PC-3 (cell line): ENCODE data around the gene MYRFL. TPM values are rescaled to one million over a fixed set of nuclear protein-coding genes. Genes with fewer than 3 reads are reported as not detected.

ENCODE experiments used
- ATAC-seq: fragments of 200-7000 bp; cut with Tn5 transposase; 2 replicates; pipeline ENCODE4 v1.9.1; 2020; ENCODE audit warnings: mild to moderate bottlenecking, moderate library complexity
- BruUV-seq: library from RNA; stranded (reverse); fragments of 400-500 nt; replicated peaks from 2 replicates; lab custom pipeline; 2021; lab: Mats Ljungman, UMichigan
- CTCF ChIA-PET: fragments of 300-600 bp; sonication (Branson Sonifier 250); formaldehyde crosslinking; loops from one replicate; lab custom pipeline; 2022; ENCODE audit warnings: antibody characterized with exemption; lab: Charles Lee
- POLR2A ChIA-PET: fragments of 300-600 bp; sonication (Branson Sonifier 250); formaldehyde crosslinking; loops from one replicate; lab custom pipeline; 2022; ENCODE audit warnings: antibody characterized with exemption; ENCODE audit not compliant: unreplicated experiment; lab: Charles Lee
- DNase-seq: peaks from one replicate; pipeline ENCODE4 v3.0.0-alpha.2; 2015
- H2AFZ ChIP-seq: fragments of 300-600 bp; sonication (generic); 2 replicates; pipeline ENCODE4 v1.6.0; 2016; ENCODE audit warnings: antibody characterized with exemption, low read length
- H3F3A ChIP-seq: fragments of 300-600 bp; sonication (generic); one replicate; pipeline ENCODE4 v1.6.0; 2017; ENCODE audit warnings: antibody characterized with exemption, low read length, control low read depth, mild to moderate bottlenecking; ENCODE audit not compliant: unreplicated experiment
- H3K27ac ChIP-seq: fragments of 300-600 bp; sonication (generic); 2 replicates; pipeline ENCODE4 v1.5.1; 2016; ENCODE audit warnings: mild to moderate bottlenecking, low read length
- H3K27me3 ChIP-seq: fragments of 300-600 bp; sonication (generic); 2 replicates; pipeline ENCODE4 v1.6.1; 2016; ENCODE audit warnings: low read length, mixed read lengths
- H3K36me3 ChIP-seq: fragments of 300-600 bp; sonication (generic); 2 replicates; pipeline ENCODE4 v1.6.1; 2016; ENCODE audit warnings: low read depth, mixed run types, low read length, mixed read lengths
- H3K4me1 ChIP-seq: fragments of 300-600 bp; sonication (generic); 2 replicates; pipeline ENCODE4 v1.5.1; 2016; ENCODE audit warnings: low read length; ENCODE audit not compliant: insufficient read depth
- H3K4me2 ChIP-seq: fragments of 300-600 bp; sonication (generic); 2 replicates; pipeline ENCODE4 v1.6.0; 2016; ENCODE audit warnings: low read length
- H3K4me3 ChIP-seq: fragments of 300-600 bp; sonication (generic); 2 replicates; pipeline ENCODE4 v1.5.1; 2016; ENCODE audit warnings: mild to moderate bottlenecking, low read length, mixed read lengths
- H3K79me2 ChIP-seq: fragments of 300-600 bp; sonication (generic); 2 replicates; pipeline ENCODE4 v1.6.1; 2017; ENCODE audit warnings: low read length, mixed read lengths
- H3K9ac ChIP-seq: fragments of 300-600 bp; sonication (generic); 2 replicates; pipeline ENCODE4 v1.6.0; 2016; ENCODE audit warnings: mild to moderate bottlenecking, low read length
- H3K9me2 ChIP-seq: fragments of 300-600 bp; sonication (generic); replicated peaks from 2 replicates; pipeline ENCODE4 v1.6.1; 2016; ENCODE audit warnings: mixed run types, low read length, mixed read lengths
- H3K9me3 ChIP-seq: fragments of 300-600 bp; sonication (generic); 2 replicates; pipeline ENCODE4 v1.6.1; 2016; ENCODE audit warnings: low read length, mixed read lengths
- H4K20me1 ChIP-seq: fragments of 300-600 bp; sonication (generic); 2 replicates; pipeline ENCODE4 v1.6.1; 2016; ENCODE audit warnings: low read length, mixed read lengths
- EZH2 ChIP-seq: fragments of 300-600 bp; sonication (generic); IDR thresholded peaks from one replicate; pipeline ENCODE4 v1.6.1; 2017; ENCODE audit warnings: antibody characterized with exemption, mild to moderate bottlenecking, low read length; ENCODE audit not compliant: unreplicated experiment
- EZH2phosphoT487 ChIP-seq: fragments of 300-600 bp; sonication (generic); IDR thresholded peaks from 2 replicates; pipeline ENCODE4 v1.6.1; 2018; ENCODE audit warnings: mild to moderate bottlenecking, antibody characterized with exemption, low read length, borderline replicate concordance
- intact Hi-C: fragments of 100-400 bp; cut with micrococcal nuclease; formaldehyde crosslinking; loops from 2 replicates; pipeline ENCODE4 v1.9.0; 2023
- total RNA-seq: library from RNA; depleted of rRNA; stranded (reverse); fragments of >200 nt; gene quantifications from 2 replicates; pipeline ENCODE4 v1.2.3, GENCODE V29; 2014
- TF ChIP-seq, protein P1 (sequence below): fragments of 300-600 bp; sonication (generic); conservative IDR thresholded peaks from 2 replicates; pipeline ENCODE4 v1.5.1; 2017; ENCODE audit warnings: antibody characterized with exemption, low read depth, mild to moderate bottlenecking, low read length

MYRFL gene
- total RNA-seq, 1 experiment from 2014 or later = not detected

DNA sequence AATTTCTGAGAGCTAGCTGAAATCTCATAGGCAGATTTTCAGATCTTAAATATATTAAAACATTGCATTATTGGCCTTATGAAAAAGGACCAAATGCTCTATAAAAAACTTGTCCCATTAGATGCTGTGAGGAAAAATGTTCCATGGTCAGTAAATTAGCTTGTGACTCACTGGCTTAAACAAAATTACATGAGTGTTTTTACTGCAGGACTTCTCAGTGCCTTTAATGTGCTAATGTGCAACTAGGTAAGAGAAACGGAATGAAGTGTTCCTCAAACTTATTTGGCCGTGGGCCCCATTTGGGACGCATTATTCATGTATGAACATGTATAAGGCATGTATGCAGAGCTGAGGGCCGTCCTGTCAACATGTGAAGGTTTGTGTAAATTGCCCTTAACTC, 41.7 kb downstream of the MYRFL start:
- H3K4me3 ChIP-seq = no peak overlapping the region
- no peaks in the 10 kb centered on the region for H4K20me1 ChIP-seq
- H3K79me2 ChIP-seq = no peaks in the 10 kb centered on the region
- no peak for ATAC-seq
- DNase-seq = no peak
- POLR2A ChIA-PET = no interaction called here
- no peaks in the 10 kb centered on the region for H3K9me2 ChIP-seq
- no peak overlapping the region for H2AFZ ChIP-seq
- H3K9ac ChIP-seq = no peak overlapping the region
- no TSS peak for BruUV-seq
- H3K4me1 ChIP-seq = no peaks in the 10 kb centered on the region
- TF ChIP-seq EZH2 (no peak), EZH2phosphoT487 (no peak)
- TF ChIP-seq, protein P1, sequence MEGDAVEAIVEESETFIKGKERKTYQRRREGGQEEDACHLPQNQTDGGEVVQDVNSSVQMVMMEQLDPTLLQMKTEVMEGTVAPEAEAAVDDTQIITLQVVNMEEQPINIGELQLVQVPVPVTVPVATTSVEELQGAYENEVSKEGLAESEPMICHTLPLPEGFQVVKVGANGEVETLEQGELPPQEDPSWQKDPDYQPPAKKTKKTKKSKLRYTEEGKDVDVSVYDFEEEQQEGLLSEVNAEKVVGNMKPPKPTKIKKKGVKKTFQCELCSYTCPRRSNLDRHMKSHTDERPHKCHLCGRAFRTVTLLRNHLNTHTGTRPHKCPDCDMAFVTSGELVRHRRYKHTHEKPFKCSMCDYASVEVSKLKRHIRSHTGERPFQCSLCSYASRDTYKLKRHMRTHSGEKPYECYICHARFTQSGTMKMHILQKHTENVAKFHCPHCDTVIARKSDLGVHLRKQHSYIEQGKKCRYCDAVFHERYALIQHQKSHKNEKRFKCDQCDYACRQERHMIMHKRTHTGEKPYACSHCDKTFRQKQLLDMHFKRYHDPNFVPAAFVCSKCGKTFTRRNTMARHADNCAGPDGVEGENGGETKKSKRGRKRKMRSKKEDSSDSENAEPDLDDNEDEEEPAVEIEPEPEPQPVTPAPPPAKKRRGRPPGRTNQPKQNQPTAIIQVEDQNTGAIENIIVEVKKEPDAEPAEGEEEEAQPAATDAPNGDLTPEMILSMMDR = no peak
- H3K27me3 ChIP-seq = no peaks in the 10 kb centered on the region
- intact Hi-C loops = no loop called here
- CTCF ChIA-PET = no interaction called here
- H3K9me3 ChIP-seq = no peaks in the 10 kb centered on the region
- no peaks in the 10 kb centered on the region for H3F3A ChIP-seq
- no peak overlapping the region for H3K27ac ChIP-seq
- H3K4me2 ChIP-seq = no peak overlapping the region
- no peaks in the 10 kb centered on the region for H3K36me3 ChIP-seq

DNA sequence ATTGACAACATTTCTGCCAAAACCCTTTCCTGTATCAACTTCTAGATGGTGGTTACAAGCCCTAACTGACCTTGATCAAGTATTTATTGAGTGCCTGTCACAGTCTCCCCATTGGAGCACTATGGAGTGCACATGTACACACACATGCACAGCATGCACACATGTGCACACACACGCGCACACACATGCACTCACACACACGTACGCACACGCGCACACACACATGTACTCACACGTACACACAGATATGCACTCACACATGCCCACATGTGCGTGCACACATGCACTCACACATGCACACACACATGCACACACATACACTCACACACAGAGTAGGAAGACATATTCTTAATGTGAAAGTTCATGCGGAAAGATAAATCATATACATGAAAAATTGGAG, 43.7 kb downstream of the MYRFL start:
- no peaks in the 10 kb centered on the region for H3K27me3 ChIP-seq
- H4K20me1 ChIP-seq = no peaks in the 10 kb centered on the region
- no peaks in the 10 kb centered on the region for H3K79me2 ChIP-seq
- intact Hi-C loops = no loop called here
- H3K4me1 ChIP-seq = peaks cover 11% of the 10 kb centered on the region
- DNase-seq (no peak), ATAC-seq (no peak)
- TF ChIP-seq EZH2phosphoT487 (no peak), EZH2 (no peak)
- TF ChIP-seq, protein P1 = no peak
- H3K27ac ChIP-seq = no peak overlapping the region
- no peaks in the 10 kb centered on the region for H3K9me3 ChIP-seq
- no peak overlapping the region for H3K4me3 ChIP-seq
- BruUV-seq = no TSS peak
- ChIA-PET CTCF (interaction anchor here (0.6 kb wide), 1 partner anchor 258 kb away, joined by 3 read pairs; the partner anchor contains the start of gene LRRC10), POLR2A (no interaction called here)
- no peaks in the 10 kb centered on the region for H3K9me2 ChIP-seq
- no peaks in the 10 kb centered on the region for H3K36me3 ChIP-seq
- H3K4me2 ChIP-seq = no peak overlapping the region
- H2AFZ ChIP-seq = no peak overlapping the region
- no peak overlapping the region for H3K9ac ChIP-seq
- H3F3A ChIP-seq = no peaks in the 10 kb centered on the region

DNA sequence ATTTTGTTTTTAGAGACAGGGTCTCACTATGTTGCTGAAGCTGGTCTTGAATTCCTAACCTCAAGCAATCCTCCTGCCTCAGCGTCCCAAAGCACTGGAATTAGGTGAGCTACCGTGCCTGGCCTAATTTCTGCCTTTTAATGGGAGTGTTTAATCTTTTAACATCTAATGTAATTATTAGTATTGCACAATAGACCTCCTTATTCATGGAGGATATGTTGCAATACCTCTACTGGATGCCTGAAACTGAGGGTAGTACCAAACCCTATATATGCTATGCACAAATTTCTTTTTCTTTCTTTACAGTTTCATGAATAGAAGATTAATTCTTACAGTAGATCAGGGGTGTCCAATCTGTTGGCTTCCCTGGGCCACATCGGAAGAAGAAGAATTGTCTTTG, 47.8 kb downstream of the MYRFL start:
- TF ChIP-seq, protein P1 = no peak
- no peak for TF ChIP-seq EZH2
- TF ChIP-seq EZH2phosphoT487 = no peak
- no peaks in the 10 kb centered on the region for H3K9me2 ChIP-seq
- no peak overlapping the region for H2AFZ ChIP-seq
- no TSS peak for BruUV-seq
- ChIA-PET POLR2A (no interaction called here), CTCF (no interaction called here)
- peaks cover 13% of the 10 kb centered on the region for H3K4me1 ChIP-seq
- no peaks in the 10 kb centered on the region for H3K27me3 ChIP-seq
- no peaks in the 10 kb centered on the region for H3K79me2 ChIP-seq
- no peak overlapping the region for H3K4me3 ChIP-seq
- ATAC-seq (no peak), DNase-seq (peak; percentile 18)
- intact Hi-C loops = no loop called here
- no peaks in the 10 kb centered on the region for H3K36me3 ChIP-seq
- H3K4me2 ChIP-seq = no peak overlapping the region; the same call in 1 of the 2 replicates
- no peaks in the 10 kb centered on the region for H3F3A ChIP-seq
- H3K27ac ChIP-seq = no peak overlapping the region
- no peak overlapping the region for H3K9ac ChIP-seq
- H3K9me3 ChIP-seq = no peaks in the 10 kb centered on the region
- H4K20me1 ChIP-seq = no peaks in the 10 kb centered on the region
